Keratinocyte (primary cell): ENCODE data around the gene NUAK2.

Experiments used
- EZH2 ChIP-seq: IDR thresholded peaks from one replicate; pipeline ENCODE4 v1.6.1; 2012; ENCODE audit warnings: inconsistent platforms, mild to moderate bottlenecking, low read length, moderate library complexity
- TF ChIP-seq, protein P1 (sequence below), 3 experiments: IDR thresholded peaks in 1 of 3; conservative IDR thresholded peaks in 1 of 3; optimal IDR thresholded peaks in 1 of 3; 2 replicates in 2 of 3; 3 replicates in 1 of 3; pipeline versions ENCODE3 to v1.5.1; 2011; ENCODE audit warnings: low read length in 3 of 3, mild to moderate bottlenecking in 3 of 3, moderate library complexity in 2 of 3, control low read depth in 1 of 3, inconsistent platforms in 1 of 3; ENCODE audit not compliant: insufficient read depth in 2 of 3; ENCODE audit errors: extremely low read depth in 1 of 3

- TF ChIP-seq, protein P1, sequence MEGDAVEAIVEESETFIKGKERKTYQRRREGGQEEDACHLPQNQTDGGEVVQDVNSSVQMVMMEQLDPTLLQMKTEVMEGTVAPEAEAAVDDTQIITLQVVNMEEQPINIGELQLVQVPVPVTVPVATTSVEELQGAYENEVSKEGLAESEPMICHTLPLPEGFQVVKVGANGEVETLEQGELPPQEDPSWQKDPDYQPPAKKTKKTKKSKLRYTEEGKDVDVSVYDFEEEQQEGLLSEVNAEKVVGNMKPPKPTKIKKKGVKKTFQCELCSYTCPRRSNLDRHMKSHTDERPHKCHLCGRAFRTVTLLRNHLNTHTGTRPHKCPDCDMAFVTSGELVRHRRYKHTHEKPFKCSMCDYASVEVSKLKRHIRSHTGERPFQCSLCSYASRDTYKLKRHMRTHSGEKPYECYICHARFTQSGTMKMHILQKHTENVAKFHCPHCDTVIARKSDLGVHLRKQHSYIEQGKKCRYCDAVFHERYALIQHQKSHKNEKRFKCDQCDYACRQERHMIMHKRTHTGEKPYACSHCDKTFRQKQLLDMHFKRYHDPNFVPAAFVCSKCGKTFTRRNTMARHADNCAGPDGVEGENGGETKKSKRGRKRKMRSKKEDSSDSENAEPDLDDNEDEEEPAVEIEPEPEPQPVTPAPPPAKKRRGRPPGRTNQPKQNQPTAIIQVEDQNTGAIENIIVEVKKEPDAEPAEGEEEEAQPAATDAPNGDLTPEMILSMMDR (optimal IDR thresholded peaks at IDR 0.05 in 1 of 3, IDR thresholded peaks at IDR 0.05 in 1 of 3, conservative IDR thresholded peaks at IDR 0.05 in 1 of 3; ENCODE audit: extremely low read depth in 1 of 3, insufficient read depth in 2 of 3, low read length in 3 of 3), result no peak
- TF ChIP-seq EZH2, result no peak
These were observed 54.1 kb downstream of the NUAK2 start for GRCh38 chr1:205267306-205267902.
